ENCODE data around the gene COL15A1.

The COL15A1 gene

DNA sequence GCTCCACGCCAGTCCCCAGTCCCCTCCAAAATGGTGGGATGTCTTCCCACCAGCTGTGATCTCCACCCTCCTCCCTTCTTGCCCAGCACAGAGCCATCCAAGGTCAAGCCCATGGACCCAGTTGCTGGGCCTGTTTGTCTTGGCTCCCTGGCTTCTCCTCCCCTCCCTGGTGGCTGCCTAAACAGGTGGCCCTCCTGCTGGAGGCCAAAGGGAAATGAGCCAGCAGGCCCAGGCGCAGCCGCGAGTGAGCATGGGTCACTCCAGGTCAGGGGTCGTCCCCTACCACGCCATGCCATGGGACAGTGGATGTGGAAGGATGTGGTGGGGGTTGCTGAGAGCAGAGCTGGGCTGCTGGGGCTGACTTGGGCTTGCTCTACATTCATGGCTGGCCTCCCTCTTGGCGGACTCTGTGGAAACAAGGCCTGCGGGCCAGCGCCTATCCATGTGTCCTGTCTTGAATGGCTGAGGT is 33.6 kb downstream of the COL15A1 start:
- TF ChIP-seq CTCF (IDR thresholded peaks at IDR 0.05; ENCODE audit: low read depth, low read length, missing control alignments), result no peak
- H3K4me3 ChIP-seq (replicated peaks; ENCODE audit: low read depth, low read length), result no peak overlapping the region
- no peak for DNase-seq (ENCODE audit: extremely low read depth, low read depth)

DNA sequence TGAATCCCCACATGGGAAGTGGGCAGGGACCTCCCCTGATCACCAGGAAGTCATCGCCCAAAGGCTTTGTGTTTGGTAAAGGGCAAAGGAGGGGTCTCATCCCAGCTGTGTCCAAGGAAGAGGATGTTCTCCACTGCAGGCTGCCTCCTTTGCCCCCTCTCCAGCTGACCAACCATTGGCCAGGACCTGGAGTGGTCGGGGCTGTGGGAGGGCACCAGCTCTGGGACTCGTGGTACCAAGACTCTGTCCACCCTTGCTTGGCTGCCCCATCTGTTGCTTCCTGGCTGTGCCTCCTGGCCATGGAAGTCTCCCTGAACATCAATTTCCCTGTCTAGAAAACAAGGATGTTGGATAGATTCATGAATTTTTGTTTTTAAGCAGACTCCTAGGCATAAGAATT is 34.1 kb downstream of the COL15A1 start:
- no peak for DNase-seq (ENCODE audit: extremely low read depth, low read depth)
- H3K4me3 ChIP-seq (replicated peaks; ENCODE audit: low read depth, low read length), result no peak overlapping the region
- TF ChIP-seq CTCF (IDR thresholded peaks at IDR 0.05; ENCODE audit: low read depth, low read length, missing control alignments), result no peak

DNA sequence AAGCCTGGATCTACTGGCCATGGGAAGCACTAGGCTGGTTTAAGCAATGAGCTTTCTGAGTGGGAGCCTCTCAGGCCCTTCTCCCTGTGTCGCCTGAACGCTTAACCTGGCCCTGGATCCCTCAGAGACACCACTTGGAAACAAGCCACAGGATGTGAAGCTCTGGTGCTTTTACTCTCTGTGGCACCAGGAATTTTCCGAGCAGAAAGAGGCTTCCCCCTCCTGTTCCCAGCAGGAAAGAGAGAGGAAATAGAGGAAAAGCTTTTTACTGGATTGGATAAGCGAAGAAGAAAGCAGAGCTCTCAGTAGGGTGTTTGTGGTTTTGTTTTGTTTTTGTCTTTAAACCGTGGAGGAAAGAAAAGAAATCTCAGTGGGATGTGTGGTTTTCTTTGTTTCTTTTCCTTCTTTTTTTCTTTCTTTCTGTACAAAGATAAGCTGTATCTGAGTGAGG is 34.5 kb downstream of the COL15A1 start:
- H3K4me3 ChIP-seq (replicated peaks; ENCODE audit: low read depth, low read length), result no peak overlapping the region
- no peak for DNase-seq (ENCODE audit: extremely low read depth, low read depth)
- TF ChIP-seq CTCF (IDR thresholded peaks at IDR 0.05; ENCODE audit: low read depth, low read length, missing control alignments), result no peak

GRCh38 chr9:98980291-98980690 is 36.6 kb downstream of the COL15A1 start:
- no peak overlapping the region for H3K4me3 ChIP-seq (replicated peaks; ENCODE audit: low read depth, low read length)
- no peak for DNase-seq (ENCODE audit: extremely low read depth, low read depth)

GRCh38 chr9:98983295-98984268 is 39.9 kb downstream of the COL15A1 start:
- no peak overlapping the region for H3K4me3 ChIP-seq (replicated peaks; ENCODE audit: low read depth, low read length)
- TF ChIP-seq CTCF (IDR thresholded peaks at IDR 0.05; ENCODE audit: low read depth, low read length, missing control alignments), result no peak
- no peak for DNase-seq (ENCODE audit: extremely low read depth, low read depth)

More at GRCh38 chr9:98980291-98980690, 36.6 kb downstream of the COL15A1 start:
- TF ChIP-seq CTCF (IDR thresholded peaks at IDR 0.05; ENCODE audit: low read depth, low read length, missing control alignments), result no peak

DNA sequence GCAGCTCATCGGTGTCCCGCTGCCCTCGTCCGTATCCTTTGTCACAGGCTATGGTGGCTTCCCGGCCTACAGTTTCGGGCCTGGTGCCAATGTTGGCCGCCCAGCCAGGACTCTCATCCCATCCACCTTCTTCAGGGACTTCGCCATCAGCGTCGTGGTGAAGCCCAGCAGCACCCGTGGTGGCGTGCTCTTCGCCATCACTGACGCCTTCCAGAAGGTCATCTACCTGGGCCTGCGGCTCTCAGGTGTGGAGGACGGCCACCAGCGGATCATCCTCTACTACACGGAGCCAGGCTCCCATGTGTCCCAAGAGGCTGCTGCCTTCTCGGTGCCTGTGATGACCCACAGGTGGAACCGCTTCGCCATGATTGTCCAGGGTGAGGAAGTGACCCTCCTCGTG is 41.9 kb downstream of the COL15A1 start:
- no peak for DNase-seq (ENCODE audit: extremely low read depth, low read depth)
- H3K4me3 ChIP-seq (replicated peaks; ENCODE audit: low read depth, low read length), result no peak overlapping the region
- TF ChIP-seq CTCF (IDR thresholded peaks at IDR 0.05; ENCODE audit: low read depth, low read length, missing control alignments), result no peak
